K562 (cell line): ENCODE data around the gene BACH1. TPM values are rescaled to one million over a fixed set of nuclear protein-coding genes. Genes with fewer than 3 reads are reported as not detected.

Source experiments
- ATAC-seq: fragments of 200-7000 bp; cut with Tn5 transposase; 3 replicates; pipeline ENCODE4 v1.9.1; 2020; ENCODE audit warnings: moderate library complexity
- BruUV-seq: library from RNA; stranded (reverse); fragments of 400-500 nt; replicated peaks from 2 replicates; lab custom pipeline; 2021; lab: Mats Ljungman, UMichigan
- CTCF ChIA-PET: fragments of 300-600 bp; formaldehyde crosslinking; extraction: SDS; loops from one replicate; lab custom pipeline; 2021; ENCODE audit warnings: low intra/inter-chr PET ratio; lab: Yijun Ruan, JAX
- POLR2A ChIA-PET: fragments of 300-600, 350-650 bp; sonication (Branson Sonifier 250); formaldehyde crosslinking; extraction: SDS; loops from one replicate; lab custom pipeline; 2021; ENCODE audit warnings: antibody characterized with exemption, inconsistent platforms; lab: Yijun Ruan, JAX
- DNase-seq, 4 experiments: peaks; one replicate each; pipeline versions ENCODE4 v3.0.0 to v3.0.0-alpha.2; 2011 to 2018; ENCODE audit warnings: low spot score in 3 of 4, mixed read lengths in 3 of 4; ENCODE audit errors: extremely low read depth in 1 of 4
- FAIRE-seq: peaks from 2 replicates; lab custom pipeline; 2011; peaks lifted over from hg19 to GRCh38; lab: Jason Lieb, UNC
- H2AFZ ChIP-seq: 2 replicates; pipeline ENCODE4 v1.6.0; 2011; ENCODE audit warnings: low read depth, low read length, control low read depth, inconsistent platforms
- H3K27ac ChIP-seq: fragments of 200-600 bp; 3 replicates; pipeline ENCODE4 v1.8.0; 2011; ENCODE audit warnings: low read depth, mild to moderate bottlenecking, control low read depth, inconsistent platforms, low read length, moderate library complexity, mixed read lengths; ENCODE audit errors: extremely low read depth
- H3K27me3 ChIP-seq, 2 experiments: fragments of 300-600 bp in 1 of 2; 2 replicates in 1 of 2; 3 replicates in 1 of 2; pipeline versions ENCODE4 v1.6.0 to v1.8.0; 2011; ENCODE audit warnings: inconsistent platforms in 2 of 2, low read length in 2 of 2, mild to moderate bottlenecking in 1 of 2, mixed read lengths in 1 of 2, moderate library complexity in 1 of 2; ENCODE audit not compliant: control insufficient read depth in 2 of 2, insufficient read depth in 2 of 2
- H3K36me3 ChIP-seq: fragments of 300-600 bp; 3 replicates; pipeline ENCODE4 v1.8.0; 2011; ENCODE audit warnings: mild to moderate bottlenecking, low read length, inconsistent platforms; ENCODE audit not compliant: control insufficient read depth, insufficient read depth
- H3K4me1 ChIP-seq, 2 experiments: fragments of 200-600 bp in 1 of 2; replicated peaks in 1 of 2; 2 replicates in 1 of 2; 3 replicates in 1 of 2; pipeline versions ENCODE4 v1.5.1 to v1.8.0; 2011; ENCODE audit warnings: inconsistent platforms in 2 of 2, low read length in 2 of 2, mild to moderate bottlenecking in 1 of 2, mixed read lengths in 1 of 2, moderate library complexity in 1 of 2; ENCODE audit not compliant: control insufficient read depth in 2 of 2, insufficient read depth in 2 of 2
- H3K4me2 ChIP-seq: 2 replicates; pipeline ENCODE4 v1.6.1; 2011; ENCODE audit warnings: low read length, control low read depth, inconsistent platforms, mixed read lengths; ENCODE audit not compliant: insufficient read depth
- H3K4me3 ChIP-seq: fragments of 200-600 bp; sonication (generic), shearing (Covaris generic); 2 replicates; pipeline ENCODE4 v1.5.1; 2016; ENCODE audit warnings: control low read depth, inconsistent platforms
- H3K79me2 ChIP-seq: fragments of 200-600 bp; 3 replicates; pipeline ENCODE4 v1.8.0; 2011; ENCODE audit warnings: low read length, inconsistent platforms; ENCODE audit not compliant: control insufficient read depth, insufficient read depth
- H3K9ac ChIP-seq, 2 experiments: 2 replicates each; pipeline versions ENCODE4 v1.6.0 to v1.6.1; 2011; ENCODE audit warnings: low read depth in 2 of 2, low read length in 2 of 2, control low read depth in 1 of 2, inconsistent platforms in 1 of 2, mild to moderate bottlenecking in 1 of 2, mixed read lengths in 1 of 2; ENCODE audit not compliant: insufficient read depth in 1 of 2
- H3K9me1 ChIP-seq: one replicate; pipeline ENCODE4 v1.6.0; 2011; ENCODE audit warnings: inconsistent platforms, mild to moderate bottlenecking, low read length, moderate library complexity; ENCODE audit not compliant: control insufficient read depth, insufficient read depth
- H3K9me3 ChIP-seq: replicated peaks from 2 replicates; pipeline ENCODE4 v1.5.1; 2011; ENCODE audit warnings: low read depth, low read length, inconsistent platforms; ENCODE audit not compliant: control insufficient read depth, insufficient read depth
- H4K20me1 ChIP-seq: replicated peaks from 2 replicates; pipeline ENCODE4 v1.6.1; 2011; ENCODE audit warnings: low read length, inconsistent platforms, mixed read lengths; ENCODE audit not compliant: control insufficient read depth, insufficient read depth
- ATF1 ChIP-seq, 2 experiments: fragments of 450-650 bp in 1 of 2; IDR thresholded peaks; 2 replicates each; pipeline ENCODE4 v1.6.1; 2016; ENCODE audit warnings: missing compliant biosample characterization in 1 of 2, missing genetic modification characterization in 1 of 2
- MEIS2 ChIP-seq: fragments of 450-650 bp; IDR thresholded peaks from 2 replicates; pipeline ENCODE4 v1.6.1; 2014; ENCODE audit warnings: mild to moderate bottlenecking; ENCODE audit not compliant: partially characterized antibody
- NRF1 ChIP-seq, 2 experiments: fragments of 450-650 bp; IDR thresholded peaks in 1 of 2; conservative IDR thresholded peaks in 1 of 2; 2 replicates each; pipeline ENCODE4 v1.6.1; 2014; ENCODE audit warnings: mild to moderate bottlenecking in 2 of 2
- POLR2AphosphoS2 ChIP-seq: IDR thresholded peaks from 2 replicates; pipeline ENCODE4 v1.6.1; 2012; ENCODE audit warnings: low read length, improper control_type of control experiment
- POLR2B ChIP-seq: fragments of 450-650 bp; IDR thresholded peaks from 2 replicates; pipeline ENCODE4 v1.6.1; 2018; ENCODE audit warnings: low read depth; ENCODE audit not compliant: partially characterized antibody
- SAFB2 ChIP-seq: fragments of 200-400 bp; formaldehyde crosslinking; IDR thresholded peaks from 2 replicates; pipeline ENCODE4 v1.6.1; 2018; ENCODE audit warnings: borderline replicate concordance, low read length, low read depth, moderate library complexity; ENCODE audit not compliant: severe bottlenecking
- SUPT5H ChIP-seq: fragments of 450-650 bp; IDR thresholded peaks from 2 replicates; pipeline ENCODE4 v1.6.1; 2016
- ZNF121 ChIP-seq: sonication (generic); formaldehyde crosslinking; conservative IDR thresholded peaks from 2 replicates; pipeline ENCODE4 v1.8.0; 2022; ENCODE audit warnings: missing genetic modification reagents
- ZNF263 ChIP-seq: sonication (generic); formaldehyde crosslinking; IDR thresholded peaks from 2 replicates; pipeline ENCODE4 v1.8.0; 2022; ENCODE audit warnings: mild to moderate bottlenecking, missing genetic modification reagents, borderline replicate concordance
- ZNF780A ChIP-seq: fragments of 250-450 bp; sonication (Bioruptor Pico); IDR thresholded peaks from 2 replicates; pipeline ENCODE4 v1.5.0; 2021; ENCODE audit warnings: mild to moderate bottlenecking
- WGBS: fragments of 100-300 bp; shearing (Covaris generic); methylation state at CpG from one replicate; pipeline ENCODE4 v1.1.6; 2016; ENCODE audit warnings: low coverage, mixed read lengths; ENCODE audit not compliant: insufficient coverage; ENCODE audit errors: missing lambda C conversion rate; 5-methylcytosine and 5-hydroxymethylcytosine counted together
- in situ Hi-C: fragments of 300-500 bp; cut with MboI; formaldehyde crosslinking; loops from 4 replicates; pipeline ENCODE4 v1.15.0; 2018; ENCODE audit warnings: inconsistent platforms, mixed read lengths
- intact Hi-C: fragments of 100-400 bp; cut with micrococcal nuclease; formaldehyde crosslinking; loops from 2 replicates; pipeline ENCODE4 v1.14.2; 2022
- polyA plus RNA-seq, 8 experiments: library from polyadenylated mRNA; depleted of rRNA in 4 of 8; stranded (reverse) in 5 of 8; unstranded in 3 of 8; fragments of >200 nt; fragmentation: Nextera tagmentation in 2 of 8; fragmentation: Illumina TruSeq in 1 of 8; extraction: Ambion mirVana in 2 of 8; extraction: Trizol in 1 of 8; gene quantifications; 2 replicates each; pipeline versions ENCODE4 v1.2.1 to v1.2.3, GENCODE V29; 2011 to 2014; ENCODE audit warnings: inconsistent platforms in 1 of 8, missing spikeins in 1 of 8
- total RNA-seq, 7 experiments: library from RNA; depleted of rRNA in 6 of 7; stranded (reverse); fragments of >200 nt in 6 of 7; fragmentation: Illumina TruSeq in 2 of 7; extraction: Trizol in 2 of 7; gene quantifications; 2 replicates each; pipeline versions ENCODE4 v1.2.1 to v1.2.3, GENCODE V29; 2011 to 2021; ENCODE audit warnings: low replicate concordance in 1 of 7
- TF ChIP-seq, protein P1 (sequence below): fragments of 450-650 bp; IDR thresholded peaks from 2 replicates; pipeline ENCODE4 v1.6.1; 2016; ENCODE audit warnings: mild to moderate bottlenecking, moderate library complexity

BACH1 gene
- total and polyA plus RNA-seq, 9 of the 15 experiments (the other 6 are each of a cell fraction or from before 2014, with no cell fraction given), result 10.6 to 58.5 (median 28.6) TPM

DNA sequence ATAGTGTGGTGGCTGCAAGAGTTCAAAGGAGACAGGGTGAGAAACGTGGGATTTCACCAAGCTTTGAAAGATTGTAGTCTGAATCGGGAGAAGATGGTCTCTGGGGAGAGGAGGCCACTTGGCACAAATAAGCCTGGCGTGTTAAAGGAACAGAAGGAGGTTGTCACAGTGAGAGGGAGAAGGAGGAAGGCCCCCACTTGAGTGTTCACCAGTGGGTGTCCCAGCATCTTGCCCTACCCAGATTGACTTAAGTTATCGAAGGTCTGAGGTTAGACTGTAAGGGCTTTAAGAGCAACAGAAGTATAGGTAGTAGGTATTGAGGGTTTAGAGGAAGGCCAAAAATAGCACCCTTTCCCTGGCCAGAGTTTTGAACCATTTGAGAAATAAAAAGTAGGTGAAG is 48.0 kb downstream of the BACH1 start:
- Histone ChIP-seq H3K4me1 (peaks cover 6 to 14% of the 10 kb centered on the region in 2 experiments; a peak in 3 of 5 replicates), H3K4me2 (no peak overlapping the region), H3K36me3 (peaks cover 32% of the 10 kb centered on the region), H3K9ac (no peak overlapping the region), H2AFZ (no peak overlapping the region), H3K27ac (no peak overlapping the region), H3K79me2 (peaks cover 21% of the 10 kb centered on the region), H3K27me3 (no peaks in the 10 kb centered on the region), H3K4me3 (no peak overlapping the region), H3K9me3 (no peaks in the 10 kb centered on the region), H4K20me1 (peaks cover 4% of the 10 kb centered on the region; the same call in 1 of the 2 replicates), H3K9me1 (no peaks in the 10 kb centered on the region)
- ATAC-seq, result no peak
- BruUV-seq, result no TSS peak
- WGBS, result 90% methylated on average over 4 of the region's 4 CpGs
- ChIA-PET POLR2A (interaction anchor here (0.6 to 1.2 kb wide), 2 partner anchors 14 to 28 kb away, joined by 3 read pairs; no protein-coding TSS in a partner anchor), CTCF (interaction anchor here (2.9 kb wide), 1 partner anchor 257 kb away, joined by 16 read pairs; no protein-coding TSS in a partner anchor)
- DNase-seq, result no peak
- FAIRE-seq, result no peak
- intact Hi-C loops (loop anchor here (10.0 kb wide), 1 partner anchor 252 kb away; no protein-coding TSS in a partner anchor), in situ Hi-C loops (no loop called here)
- TF ChIP-seq SUPT5H (peak; percentile 58; the same call in 1 of the 2 replicates), MEIS2 (no peak), POLR2B (peak; percentile 50), POLR2AphosphoS2 (0 out of 2 replicates have a peak, but pooled peaks have one; percentile 39), ZNF121 (CRISPR knock-in tag) (no peak), SAFB2 (no peak), ZNF780A (no peak), ATF1 (CRISPR knock-in tag; IDR thresholded peaks at IDR 0.05) (no peak), ATF1 (tag; IDR thresholded peaks at IDR 0.05) (no peak), NRF1 (conservative IDR thresholded peaks at IDR 0.05 in 1 of 2, IDR thresholded peaks at IDR 0.05 in 1 of 2) (no peak), ZNF263 (CRISPR knock-in tag) (no peak)
- TF ChIP-seq, protein P1, sequence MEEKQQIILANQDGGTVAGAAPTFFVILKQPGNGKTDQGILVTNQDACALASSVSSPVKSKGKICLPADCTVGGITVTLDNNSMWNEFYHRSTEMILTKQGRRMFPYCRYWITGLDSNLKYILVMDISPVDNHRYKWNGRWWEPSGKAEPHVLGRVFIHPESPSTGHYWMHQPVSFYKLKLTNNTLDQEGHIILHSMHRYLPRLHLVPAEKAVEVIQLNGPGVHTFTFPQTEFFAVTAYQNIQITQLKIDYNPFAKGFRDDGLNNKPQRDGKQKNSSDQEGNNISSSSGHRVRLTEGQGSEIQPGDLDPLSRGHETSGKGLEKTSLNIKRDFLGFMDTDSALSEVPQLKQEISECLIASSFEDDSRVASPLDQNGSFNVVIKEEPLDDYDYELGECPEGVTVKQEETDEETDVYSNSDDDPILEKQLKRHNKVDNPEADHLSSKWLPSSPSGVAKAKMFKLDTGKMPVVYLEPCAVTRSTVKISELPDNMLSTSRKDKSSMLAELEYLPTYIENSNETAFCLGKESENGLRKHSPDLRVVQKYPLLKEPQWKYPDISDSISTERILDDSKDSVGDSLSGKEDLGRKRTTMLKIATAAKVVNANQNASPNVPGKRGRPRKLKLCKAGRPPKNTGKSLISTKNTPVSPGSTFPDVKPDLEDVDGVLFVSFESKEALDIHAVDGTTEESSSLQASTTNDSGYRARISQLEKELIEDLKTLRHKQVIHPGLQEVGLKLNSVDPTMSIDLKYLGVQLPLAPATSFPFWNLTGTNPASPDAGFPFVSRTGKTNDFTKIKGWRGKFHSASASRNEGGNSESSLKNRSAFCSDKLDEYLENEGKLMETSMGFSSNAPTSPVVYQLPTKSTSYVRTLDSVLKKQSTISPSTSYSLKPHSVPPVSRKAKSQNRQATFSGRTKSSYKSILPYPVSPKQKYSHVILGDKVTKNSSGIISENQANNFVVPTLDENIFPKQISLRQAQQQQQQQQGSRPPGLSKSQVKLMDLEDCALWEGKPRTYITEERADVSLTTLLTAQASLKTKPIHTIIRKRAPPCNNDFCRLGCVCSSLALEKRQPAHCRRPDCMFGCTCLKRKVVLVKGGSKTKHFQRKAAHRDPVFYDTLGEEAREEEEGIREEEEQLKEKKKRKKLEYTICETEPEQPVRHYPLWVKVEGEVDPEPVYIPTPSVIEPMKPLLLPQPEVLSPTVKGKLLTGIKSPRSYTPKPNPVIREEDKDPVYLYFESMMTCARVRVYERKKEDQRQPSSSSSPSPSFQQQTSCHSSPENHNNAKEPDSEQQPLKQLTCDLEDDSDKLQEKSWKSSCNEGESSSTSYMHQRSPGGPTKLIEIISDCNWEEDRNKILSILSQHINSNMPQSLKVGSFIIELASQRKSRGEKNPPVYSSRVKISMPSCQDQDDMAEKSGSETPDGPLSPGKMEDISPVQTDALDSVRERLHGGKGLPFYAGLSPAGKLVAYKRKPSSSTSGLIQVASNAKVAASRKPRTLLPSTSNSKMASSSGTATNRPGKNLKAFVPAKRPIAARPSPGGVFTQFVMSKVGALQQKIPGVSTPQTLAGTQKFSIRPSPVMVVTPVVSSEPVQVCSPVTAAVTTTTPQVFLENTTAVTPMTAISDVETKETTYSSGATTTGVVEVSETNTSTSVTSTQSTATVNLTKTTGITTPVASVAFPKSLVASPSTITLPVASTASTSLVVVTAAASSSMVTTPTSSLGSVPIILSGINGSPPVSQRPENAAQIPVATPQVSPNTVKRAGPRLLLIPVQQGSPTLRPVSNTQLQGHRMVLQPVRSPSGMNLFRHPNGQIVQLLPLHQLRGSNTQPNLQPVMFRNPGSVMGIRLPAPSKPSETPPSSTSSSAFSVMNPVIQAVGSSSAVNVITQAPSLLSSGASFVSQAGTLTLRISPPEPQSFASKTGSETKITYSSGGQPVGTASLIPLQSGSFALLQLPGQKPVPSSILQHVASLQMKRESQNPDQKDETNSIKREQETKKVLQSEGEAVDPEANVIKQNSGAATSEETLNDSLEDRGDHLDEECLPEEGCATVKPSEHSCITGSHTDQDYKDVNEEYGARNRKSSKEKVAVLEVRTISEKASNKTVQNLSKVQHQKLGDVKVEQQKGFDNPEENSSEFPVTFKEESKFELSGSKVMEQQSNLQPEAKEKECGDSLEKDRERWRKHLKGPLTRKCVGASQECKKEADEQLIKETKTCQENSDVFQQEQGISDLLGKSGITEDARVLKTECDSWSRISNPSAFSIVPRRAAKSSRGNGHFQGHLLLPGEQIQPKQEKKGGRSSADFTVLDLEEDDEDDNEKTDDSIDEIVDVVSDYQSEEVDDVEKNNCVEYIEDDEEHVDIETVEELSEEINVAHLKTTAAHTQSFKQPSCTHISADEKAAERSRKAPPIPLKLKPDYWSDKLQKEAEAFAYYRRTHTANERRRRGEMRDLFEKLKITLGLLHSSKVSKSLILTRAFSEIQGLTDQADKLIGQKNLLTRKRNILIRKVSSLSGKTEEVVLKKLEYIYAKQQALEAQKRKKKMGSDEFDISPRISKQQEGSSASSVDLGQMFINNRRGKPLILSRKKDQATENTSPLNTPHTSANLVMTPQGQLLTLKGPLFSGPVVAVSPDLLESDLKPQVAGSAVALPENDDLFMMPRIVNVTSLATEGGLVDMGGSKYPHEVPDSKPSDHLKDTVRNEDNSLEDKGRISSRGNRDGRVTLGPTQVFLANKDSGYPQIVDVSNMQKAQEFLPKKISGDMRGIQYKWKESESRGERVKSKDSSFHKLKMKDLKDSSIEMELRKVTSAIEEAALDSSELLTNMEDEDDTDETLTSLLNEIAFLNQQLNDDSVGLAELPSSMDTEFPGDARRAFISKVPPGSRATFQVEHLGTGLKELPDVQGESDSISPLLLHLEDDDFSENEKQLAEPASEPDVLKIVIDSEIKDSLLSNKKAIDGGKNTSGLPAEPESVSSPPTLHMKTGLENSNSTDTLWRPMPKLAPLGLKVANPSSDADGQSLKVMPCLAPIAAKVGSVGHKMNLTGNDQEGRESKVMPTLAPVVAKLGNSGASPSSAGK, result no peak
